Osteoblast (primary cell): ENCODE measurements around the gene ATRNL1. TPM values are rescaled to one million over a fixed set of nuclear protein-coding genes. Genes with fewer than 3 reads are reported as not detected.
A peak's percentile ranks its signal among the peaks of the same experiment; 100 is the strongest.

ENCODE experiments used
- DNase-seq: peaks from one replicate; pipeline ENCODE4 v3.0.0; 2011; ENCODE audit warnings: low spot score, mixed read lengths; ENCODE audit not compliant: insufficient read length; ENCODE audit errors: missing footprints
- H2AFZ ChIP-seq: 2 replicates; pipeline ENCODE4 v1.6.0; 2011; ENCODE audit warnings: mild to moderate bottlenecking, low read length
- H3K27ac ChIP-seq: 2 replicates; pipeline ENCODE4 v1.5.1; 2011; ENCODE audit warnings: mild to moderate bottlenecking, low read depth, low read length, moderate library complexity
- H3K27me3 ChIP-seq: 2 replicates; pipeline ENCODE4 v1.6.0; 2012; ENCODE audit warnings: mild to moderate bottlenecking, control low read depth, inconsistent platforms, low read length, moderate library complexity; ENCODE audit not compliant: insufficient read depth
- H3K36me3 ChIP-seq: 2 replicates; pipeline ENCODE4 v1.5.1; 2011; ENCODE audit warnings: mild to moderate bottlenecking, low read length, control low read depth, moderate library complexity; ENCODE audit not compliant: insufficient read depth
- H3K4me1 ChIP-seq: 2 replicates; pipeline ENCODE4 v1.5.1; 2011; ENCODE audit warnings: mild to moderate bottlenecking, low read length, control low read depth, moderate library complexity; ENCODE audit not compliant: insufficient read depth
- H3K4me2 ChIP-seq: 2 replicates; pipeline ENCODE4 v1.6.0; 2011; ENCODE audit warnings: mild to moderate bottlenecking, low read length; ENCODE audit not compliant: insufficient read depth
- H3K4me3 ChIP-seq: fragments of 200-600 bp; sonication (generic); 3 replicates; pipeline ENCODE4 v1.5.1; 2012; ENCODE audit warnings: mild to moderate bottlenecking, low read length, inconsistent platforms; ENCODE audit not compliant: insufficient read depth
- H3K79me2 ChIP-seq: 2 replicates; pipeline ENCODE4 v1.6.0; 2012; ENCODE audit warnings: mild to moderate bottlenecking, low read length, control low read depth, inconsistent platforms; ENCODE audit not compliant: insufficient read depth
- H3K9me3 ChIP-seq: 2 replicates; pipeline ENCODE4 v1.5.1; 2011; ENCODE audit warnings: low read depth, low read length, control low read depth
- H4K20me1 ChIP-seq: 2 replicates; pipeline ENCODE4 v1.6.0; 2012; ENCODE audit warnings: mild to moderate bottlenecking, low read length, control low read depth; ENCODE audit not compliant: insufficient read depth
- total RNA-seq: library from RNA; depleted of rRNA; stranded (reverse); fragments of >200 nt; gene quantifications from 2 replicates; pipeline ENCODE4 v1.2.3, GENCODE V29; 2012
- TF ChIP-seq, protein P1 (sequence below): IDR thresholded peaks from 2 replicates; pipeline ENCODE4 v1.5.1; 2011; ENCODE audit warnings: mild to moderate bottlenecking, low read depth, low read length, moderate library complexity; ENCODE audit errors: extremely low read depth

The ATRNL1 gene
- total RNA-seq, 1 donor: 1.4 TPM

DNA sequence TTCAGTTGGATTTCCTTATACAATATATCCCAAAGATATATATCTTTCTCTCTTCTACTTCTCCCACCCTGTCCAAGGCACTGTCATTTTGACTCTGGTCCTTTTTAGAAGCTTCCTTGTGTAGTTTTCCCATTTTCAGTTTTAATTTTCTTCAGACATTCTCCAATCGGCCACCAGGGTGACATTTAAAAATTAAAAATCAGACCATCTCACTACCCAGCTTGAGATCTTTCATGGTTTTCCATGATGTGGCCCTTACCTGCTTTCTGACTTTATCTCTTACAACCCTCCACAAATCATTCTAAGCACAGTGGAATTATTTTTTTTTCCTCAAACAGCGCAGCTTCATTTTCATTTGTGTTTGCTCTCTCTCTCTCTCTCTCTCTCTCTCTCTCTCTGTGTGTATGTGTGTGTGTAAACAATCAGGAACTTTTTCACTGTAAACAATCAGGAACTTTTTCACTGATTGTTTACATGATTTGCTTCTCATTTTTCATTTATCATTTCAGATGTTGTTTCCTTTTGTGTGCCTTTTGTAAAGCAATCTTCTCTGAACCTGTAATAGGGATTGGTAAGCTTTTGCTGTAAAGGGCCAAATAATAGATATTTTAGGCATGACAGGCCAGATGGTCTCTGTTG lies 348.9 kb downstream of the ATRNL1 start:
- H3K36me3 ChIP-seq: no peaks in the 10 kb centered on the region
- H4K20me1 ChIP-seq: no peaks in the 10 kb centered on the region
- no peak overlapping the region for H2AFZ ChIP-seq
- H3K79me2 ChIP-seq: no peaks in the 10 kb centered on the region
- no peak overlapping the region for H3K27ac ChIP-seq
- no peaks in the 10 kb centered on the region for H3K4me1 ChIP-seq
- H3K4me2 ChIP-seq: no peak overlapping the region
- DNase-seq: peak; percentile 32
- TF ChIP-seq, protein P1, sequence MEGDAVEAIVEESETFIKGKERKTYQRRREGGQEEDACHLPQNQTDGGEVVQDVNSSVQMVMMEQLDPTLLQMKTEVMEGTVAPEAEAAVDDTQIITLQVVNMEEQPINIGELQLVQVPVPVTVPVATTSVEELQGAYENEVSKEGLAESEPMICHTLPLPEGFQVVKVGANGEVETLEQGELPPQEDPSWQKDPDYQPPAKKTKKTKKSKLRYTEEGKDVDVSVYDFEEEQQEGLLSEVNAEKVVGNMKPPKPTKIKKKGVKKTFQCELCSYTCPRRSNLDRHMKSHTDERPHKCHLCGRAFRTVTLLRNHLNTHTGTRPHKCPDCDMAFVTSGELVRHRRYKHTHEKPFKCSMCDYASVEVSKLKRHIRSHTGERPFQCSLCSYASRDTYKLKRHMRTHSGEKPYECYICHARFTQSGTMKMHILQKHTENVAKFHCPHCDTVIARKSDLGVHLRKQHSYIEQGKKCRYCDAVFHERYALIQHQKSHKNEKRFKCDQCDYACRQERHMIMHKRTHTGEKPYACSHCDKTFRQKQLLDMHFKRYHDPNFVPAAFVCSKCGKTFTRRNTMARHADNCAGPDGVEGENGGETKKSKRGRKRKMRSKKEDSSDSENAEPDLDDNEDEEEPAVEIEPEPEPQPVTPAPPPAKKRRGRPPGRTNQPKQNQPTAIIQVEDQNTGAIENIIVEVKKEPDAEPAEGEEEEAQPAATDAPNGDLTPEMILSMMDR: no peak
- H3K9me3 ChIP-seq: no peaks in the 10 kb centered on the region
- no peak overlapping the region for H3K4me3 ChIP-seq
- H3K27me3 ChIP-seq: no peaks in the 10 kb centered on the region

DNA sequence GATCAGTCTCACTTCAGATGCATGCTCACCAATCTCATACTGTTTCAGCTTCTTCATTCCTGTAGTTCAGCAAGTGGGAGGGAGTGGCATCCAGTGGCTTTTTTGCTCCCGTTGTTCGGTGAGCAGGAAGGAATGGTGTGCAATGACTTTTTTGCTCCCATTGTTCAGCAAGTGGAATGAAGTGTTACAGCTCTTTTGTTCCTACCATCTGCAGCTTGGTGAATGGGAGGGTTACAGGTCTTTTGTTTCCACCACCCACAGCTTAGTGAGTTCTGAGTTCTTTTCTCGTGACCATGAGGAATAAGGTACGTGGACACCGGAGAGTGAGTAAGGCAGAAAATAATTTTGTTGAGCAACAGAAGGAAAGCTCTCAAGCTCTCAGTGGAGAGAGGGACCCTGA lies 363.6 kb downstream of the ATRNL1 start:
- TF ChIP-seq, protein P1: no peak
- no peaks in the 10 kb centered on the region for H4K20me1 ChIP-seq
- no peak for DNase-seq
- no peaks in the 10 kb centered on the region for H3K36me3 ChIP-seq
- H3K79me2 ChIP-seq: no peaks in the 10 kb centered on the region
- peaks cover 3% of the 10 kb centered on the region for H3K9me3 ChIP-seq
- H3K27ac ChIP-seq: no peak overlapping the region
- H3K4me3 ChIP-seq: no peak overlapping the region
- H3K4me2 ChIP-seq: no peak overlapping the region
- no peak overlapping the region for H2AFZ ChIP-seq
- no peaks in the 10 kb centered on the region for H3K4me1 ChIP-seq
- no peaks in the 10 kb centered on the region for H3K27me3 ChIP-seq

DNA sequence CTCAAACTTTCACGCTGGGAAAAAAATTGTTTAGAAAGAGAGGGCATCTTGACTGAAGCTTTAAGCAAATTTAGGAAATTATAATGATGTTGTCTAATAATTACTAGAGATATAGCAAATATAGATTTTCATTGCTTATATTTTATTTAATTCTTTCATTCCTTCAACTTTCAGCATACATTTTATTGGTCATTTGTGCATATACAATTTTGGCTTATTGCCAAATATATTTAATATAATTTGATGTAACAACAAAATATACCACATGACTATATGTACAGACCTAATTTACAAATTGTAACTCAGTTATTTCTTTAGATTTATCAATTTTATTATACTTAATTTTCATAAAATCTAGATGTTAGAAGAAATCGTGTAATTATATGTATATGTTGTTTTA lies 390.1 kb downstream of the ATRNL1 start:
- Histone ChIP-seq H3K36me3 (no peaks in the 10 kb centered on the region), H3K27ac (no peak overlapping the region), H3K79me2 (no peaks in the 10 kb centered on the region), H3K4me3 (no peak overlapping the region), H2AFZ (no peak overlapping the region), H3K4me2 (no peak overlapping the region), H3K4me1 (no peaks in the 10 kb centered on the region), H4K20me1 (no peaks in the 10 kb centered on the region), H3K27me3 (no peaks in the 10 kb centered on the region), H3K9me3 (no peaks in the 10 kb centered on the region)
- no peak for DNase-seq
- TF ChIP-seq, protein P1: no peak

DNA sequence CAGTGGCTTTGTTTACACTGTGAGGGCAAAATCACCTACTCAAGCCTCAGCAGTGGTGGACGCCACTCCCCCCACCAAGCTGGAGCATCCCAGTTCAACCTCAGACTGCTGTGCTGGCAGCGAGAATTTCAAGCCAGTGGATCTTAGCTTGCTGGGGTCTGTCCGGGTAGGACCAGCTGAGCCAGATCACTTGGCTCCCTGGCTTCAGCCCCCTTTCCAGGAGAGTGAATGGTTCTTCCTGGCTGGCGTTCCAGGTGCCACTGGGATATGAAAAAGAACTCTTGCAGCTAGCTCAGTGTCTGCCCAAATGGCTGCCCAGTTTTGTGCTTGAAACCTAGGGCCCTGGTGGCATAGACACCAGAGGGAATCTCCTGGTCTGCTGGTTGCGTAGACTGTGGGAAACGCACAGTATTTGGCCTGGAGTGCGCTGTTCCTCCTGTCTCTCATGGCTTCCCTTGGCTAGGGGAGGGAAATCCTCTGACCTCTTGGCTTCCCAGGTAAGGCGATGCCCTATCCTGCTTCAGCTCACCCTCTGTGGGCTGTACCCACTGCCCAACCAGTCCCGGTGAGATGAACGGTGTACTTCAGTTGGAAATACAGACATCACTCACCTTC lies 398.5 kb downstream of the ATRNL1 start:
- no peaks in the 10 kb centered on the region for H4K20me1 ChIP-seq

More for the DNA sequence above, 398.5 kb downstream of the ATRNL1 start:
- no peak for DNase-seq
- Histone ChIP-seq H3K27ac (no peak overlapping the region), H3K4me3 (no peak overlapping the region), H3K4me1 (no peaks in the 10 kb centered on the region), H3K36me3 (no peaks in the 10 kb centered on the region), H3K9me3 (no peaks in the 10 kb centered on the region), H3K27me3 (no peaks in the 10 kb centered on the region), H2AFZ (no peak overlapping the region), H3K79me2 (no peaks in the 10 kb centered on the region), H3K4me2 (no peak overlapping the region)
- TF ChIP-seq, protein P1: no peak
